Activated T-helper 1 cell treated with anti-CD3 and anti-CD28 coated beads, Interleukin-2, amount 50 U/mL, for 16 hours (primary cell): ENCODE measurements around the gene OTOGL.

ENCODE experiments used
- DNase-seq, 2 donors: peaks; one replicate each; pipeline ENCODE4 v3.0.0-alpha.2; 2020; ENCODE audit warnings: low read depth in 1 of 2, low spot score in 1 of 2

OTOGL gene

DNA sequence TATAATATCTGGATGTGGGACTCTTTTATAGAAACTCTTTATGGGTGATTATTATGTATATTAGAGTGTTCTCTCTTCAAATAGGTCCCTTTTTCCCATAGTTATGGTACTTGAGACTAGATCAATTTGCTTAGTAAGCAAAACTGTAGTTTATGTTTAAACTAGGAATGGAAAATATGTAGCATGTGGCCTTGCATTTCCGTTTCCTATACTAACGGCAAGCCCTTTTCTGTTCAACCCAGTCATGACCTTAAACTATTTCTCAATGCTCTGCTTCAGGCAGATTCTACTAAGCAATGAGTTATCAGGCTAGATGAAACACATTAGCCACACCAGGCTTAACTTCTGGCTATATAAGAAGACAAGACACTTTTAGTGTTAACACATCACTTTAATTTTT is 84.6 kb downstream of the OTOGL start:
- DNase-seq: no peak

DNA sequence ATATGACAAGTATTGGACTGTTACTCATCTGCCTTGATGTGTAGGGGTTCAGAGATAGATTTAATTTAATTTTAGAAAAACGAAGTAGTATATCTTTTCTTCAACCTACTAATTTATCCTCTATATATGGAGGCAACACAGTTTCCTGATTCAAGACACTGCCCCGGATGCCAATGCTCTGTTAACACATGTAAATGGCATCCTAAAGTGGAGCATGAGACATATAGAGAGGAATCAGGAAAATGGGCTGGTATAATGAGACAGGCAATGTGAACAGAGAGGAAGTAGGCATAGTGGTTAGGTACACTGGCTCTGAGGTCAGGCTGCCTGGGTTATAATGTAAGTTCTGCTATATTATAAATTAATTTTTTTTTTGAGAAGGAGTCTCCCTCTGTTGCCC is 85.6 kb downstream of the OTOGL start:
- no peak for DNase-seq

DNA sequence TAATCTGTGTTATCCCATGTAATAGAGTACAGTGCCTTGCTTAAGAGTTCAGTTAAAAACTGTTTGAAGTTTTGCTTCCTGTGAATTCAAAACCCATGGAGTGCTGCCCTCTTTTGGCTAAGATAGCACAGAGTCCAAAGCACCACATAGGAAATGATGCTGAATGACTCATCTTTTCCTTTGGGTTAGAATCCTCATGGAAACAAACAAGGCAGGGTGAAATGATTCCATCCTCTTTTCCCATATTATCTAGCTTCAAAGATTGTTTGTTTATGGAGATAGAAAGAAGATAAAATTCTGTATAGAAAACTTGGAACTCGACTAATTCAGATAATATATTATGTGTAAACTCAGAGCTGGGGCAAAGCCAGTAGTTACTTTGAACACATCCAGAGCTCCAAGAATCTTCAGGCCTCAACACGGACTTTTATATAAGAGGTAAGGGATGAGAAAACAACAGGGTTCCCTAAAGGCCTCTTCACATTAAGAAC is 87.4 kb downstream of the OTOGL start:
- DNase-seq: no peak

- no peak for DNase-seq
Measured at GRCh38 chr12:80187660-80188090, 88.3 kb downstream of the OTOGL start.

- DNase-seq: no peak
Measured at GRCh38 chr12:80188576-80188975, 89.2 kb downstream of the OTOGL start.

- DNase-seq: no peak
Measured at GRCh38 chr12:80189241-80189640, 89.9 kb downstream of the OTOGL start.

DNA sequence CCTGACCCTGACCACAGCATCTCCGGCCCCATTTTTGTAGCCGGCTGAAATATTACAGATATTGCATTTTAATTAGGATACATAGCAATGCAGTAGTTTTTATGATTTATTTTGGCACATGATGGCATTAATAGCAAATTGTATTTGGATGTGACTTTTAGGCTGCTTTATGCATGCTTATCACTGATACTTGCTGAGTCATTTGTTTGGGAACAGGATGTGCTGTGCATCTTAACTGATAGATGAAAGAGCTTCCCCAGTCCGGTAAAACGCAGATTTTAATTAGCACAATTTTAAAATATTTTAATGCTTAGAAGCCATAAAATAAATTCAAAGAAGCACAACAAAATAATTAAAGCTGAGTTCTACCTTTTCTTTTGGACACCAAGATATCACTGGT is 90.7 kb downstream of the OTOGL start:
- DNase-seq: no peak

DNA sequence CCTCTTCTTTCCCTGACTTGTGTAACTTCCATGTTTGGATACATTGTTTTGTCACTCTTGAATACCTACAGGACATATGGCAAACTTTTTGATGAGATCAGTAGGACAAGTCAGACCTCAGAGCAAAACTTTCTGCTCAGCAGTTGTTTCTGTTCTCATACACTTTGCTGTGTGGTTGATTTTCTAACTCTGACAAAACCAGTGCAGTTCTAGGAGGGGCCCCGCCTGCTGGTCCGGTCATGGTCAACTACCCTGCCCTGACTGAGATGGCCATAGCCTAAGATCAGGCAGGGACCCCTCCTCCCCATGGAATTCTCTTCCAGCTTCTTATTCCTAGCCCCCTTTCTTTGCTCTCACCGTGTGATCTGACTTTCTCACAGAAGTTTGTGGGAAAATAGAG is 92.8 kb downstream of the OTOGL start:
- DNase-seq: no peak

DNA sequence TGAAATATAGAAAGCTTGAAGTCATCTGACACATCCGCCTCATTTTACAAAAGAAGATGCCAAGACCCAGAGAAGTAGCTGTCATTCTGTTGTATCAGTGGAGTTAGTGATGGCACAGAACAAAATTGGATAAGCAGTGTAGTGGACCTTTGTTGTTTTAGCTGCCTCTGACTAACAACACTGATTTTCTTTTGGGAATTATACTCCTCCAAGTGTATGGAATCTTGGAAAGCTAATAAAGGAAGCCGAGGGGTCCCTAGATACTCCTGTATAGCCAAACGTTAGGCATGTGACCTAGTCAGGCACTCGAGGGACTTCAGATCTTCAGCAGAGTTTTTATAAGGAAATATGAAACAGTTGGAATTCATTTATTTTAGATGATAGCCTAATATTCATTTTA is 94.5 kb downstream of the OTOGL start:
- no peak for DNase-seq

- DNase-seq: no peak
Measured at GRCh38 chr12:80195074-80195726, 95.9 kb downstream of the OTOGL start.

DNA sequence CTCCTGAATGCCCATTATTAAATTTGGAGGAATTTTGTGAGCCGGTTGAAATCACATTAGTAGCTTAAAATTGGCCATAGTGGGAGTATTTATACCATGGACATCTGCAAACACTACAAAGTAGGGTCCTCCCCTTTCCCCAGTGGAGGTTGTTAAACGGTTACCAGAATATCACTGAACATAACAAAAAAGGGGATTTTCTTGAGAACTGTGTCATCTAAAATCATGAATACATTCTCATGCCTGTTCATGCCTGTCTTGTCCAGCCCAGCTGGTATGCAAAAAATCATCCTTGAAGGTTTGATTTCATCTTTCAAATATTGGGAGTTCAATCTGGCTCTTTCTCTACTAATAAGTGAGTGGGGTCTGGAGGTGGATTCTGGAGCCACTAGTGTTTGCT is 96.4 kb downstream of the OTOGL start:
- DNase-seq: no peak

- no peak for DNase-seq
Measured at GRCh38 chr12:80196419-80196818, 97.1 kb downstream of the OTOGL start.

DNA sequence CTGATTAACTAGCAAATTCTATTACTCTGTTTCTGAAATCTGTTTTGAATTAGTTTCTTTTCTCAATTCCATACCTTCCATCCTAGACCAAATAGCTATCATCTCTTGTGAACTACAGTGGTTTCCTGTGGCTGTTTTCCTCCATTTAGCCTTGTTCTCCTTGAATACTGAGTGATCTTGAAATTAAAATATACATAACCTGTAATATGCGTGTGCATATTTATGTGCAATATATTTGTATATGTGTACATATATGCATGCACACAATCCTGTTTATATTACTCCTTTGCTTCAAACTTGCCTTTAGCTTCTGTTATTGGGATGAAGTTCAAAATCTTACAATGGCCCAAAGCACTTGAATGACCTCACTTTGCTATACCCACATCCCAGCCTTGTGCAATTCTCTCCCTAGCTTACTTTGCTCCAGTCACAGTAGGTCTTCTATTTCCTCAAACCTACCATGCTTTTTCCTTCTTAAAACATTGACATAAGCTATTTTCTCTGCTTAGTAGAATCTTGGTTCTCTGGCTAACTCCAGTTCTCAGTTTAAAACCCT is 99.5 kb downstream of the OTOGL start:
- DNase-seq: no peak

DNA sequence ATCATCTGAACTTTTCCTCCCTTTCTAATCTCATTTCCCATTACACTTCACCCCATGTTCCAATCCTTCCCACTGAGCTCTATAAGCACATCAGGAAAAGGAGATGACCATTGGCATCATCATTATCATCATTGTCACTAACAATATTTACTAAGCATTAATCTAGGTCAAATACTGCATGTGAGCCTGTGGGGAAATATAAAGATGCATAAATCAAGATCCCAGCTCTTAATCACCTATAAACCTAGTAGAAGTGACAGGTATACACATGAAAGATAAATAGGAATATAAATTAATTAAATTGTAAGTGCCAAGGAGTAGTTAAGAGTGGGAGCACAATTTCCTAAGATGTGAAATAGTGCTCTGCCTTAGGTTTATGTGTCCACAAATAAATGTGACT is 100.6 kb downstream of the OTOGL start:
- no peak for DNase-seq

DNA sequence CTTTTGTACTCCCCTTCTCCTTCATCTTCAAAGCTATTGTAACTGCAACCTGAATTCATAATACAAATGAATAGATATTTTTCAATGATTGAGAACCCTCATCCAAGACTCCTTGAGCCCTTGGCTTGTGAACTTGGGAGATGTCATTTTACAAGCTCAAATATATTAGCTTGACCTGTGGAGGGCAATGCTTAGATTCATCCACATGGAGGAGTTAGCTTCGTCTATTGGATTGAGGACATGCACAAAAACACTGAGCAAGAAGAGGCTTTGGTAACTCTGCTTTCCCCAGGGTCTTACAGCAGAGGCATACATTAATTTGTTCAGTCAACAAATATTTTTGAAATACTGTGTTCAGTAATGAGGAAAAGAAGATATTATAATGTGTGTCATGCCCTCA is 101.1 kb downstream of the OTOGL start:
- no peak for DNase-seq

- no peak for DNase-seq
Measured at GRCh38 chr12:80201908-80202307, 102.6 kb downstream of the OTOGL start.

DNA sequence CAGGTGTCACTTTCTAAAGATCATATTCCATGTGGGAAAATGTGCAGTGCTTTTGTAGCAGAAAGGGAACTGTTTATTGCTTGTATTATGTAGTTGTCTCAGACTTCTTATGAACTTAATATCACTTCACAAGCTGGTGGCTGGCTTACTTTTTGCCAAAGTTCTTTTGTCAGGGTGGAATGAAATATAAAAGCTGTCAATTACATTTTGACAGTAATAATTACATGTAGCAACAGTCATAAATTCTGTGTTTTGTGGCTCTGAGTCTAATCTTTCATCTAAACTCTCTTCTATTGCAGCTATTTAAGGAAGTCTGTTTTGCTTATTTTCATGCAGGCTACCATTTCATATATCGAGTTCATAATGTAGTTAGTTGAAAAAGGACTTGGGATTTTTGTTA is 106.6 kb downstream of the OTOGL start:
- DNase-seq: no peak

- DNase-seq: no peak
Measured at GRCh38 chr12:80208071-80208470, 108.7 kb downstream of the OTOGL start.

DNA sequence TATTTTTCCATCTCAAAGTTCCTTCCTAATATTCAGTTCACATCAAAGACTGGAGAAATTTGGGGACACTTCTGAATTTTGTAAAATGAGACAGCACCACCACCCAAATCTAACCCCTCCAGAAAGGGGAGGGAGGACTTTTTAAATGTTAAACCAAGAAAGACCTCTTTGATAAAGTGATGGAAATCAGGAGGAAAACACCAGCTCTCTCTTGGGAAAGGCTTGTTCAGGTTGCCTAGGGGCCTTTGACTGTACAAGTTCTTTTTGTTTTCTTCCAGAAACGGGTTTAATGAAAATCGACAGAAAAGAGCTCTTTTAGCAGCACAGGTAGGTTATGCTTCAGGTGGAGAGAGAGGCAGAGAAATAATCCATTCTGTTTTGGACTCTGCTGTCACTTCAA is 112.3 kb downstream of the OTOGL start:
- DNase-seq: no peak

DNA sequence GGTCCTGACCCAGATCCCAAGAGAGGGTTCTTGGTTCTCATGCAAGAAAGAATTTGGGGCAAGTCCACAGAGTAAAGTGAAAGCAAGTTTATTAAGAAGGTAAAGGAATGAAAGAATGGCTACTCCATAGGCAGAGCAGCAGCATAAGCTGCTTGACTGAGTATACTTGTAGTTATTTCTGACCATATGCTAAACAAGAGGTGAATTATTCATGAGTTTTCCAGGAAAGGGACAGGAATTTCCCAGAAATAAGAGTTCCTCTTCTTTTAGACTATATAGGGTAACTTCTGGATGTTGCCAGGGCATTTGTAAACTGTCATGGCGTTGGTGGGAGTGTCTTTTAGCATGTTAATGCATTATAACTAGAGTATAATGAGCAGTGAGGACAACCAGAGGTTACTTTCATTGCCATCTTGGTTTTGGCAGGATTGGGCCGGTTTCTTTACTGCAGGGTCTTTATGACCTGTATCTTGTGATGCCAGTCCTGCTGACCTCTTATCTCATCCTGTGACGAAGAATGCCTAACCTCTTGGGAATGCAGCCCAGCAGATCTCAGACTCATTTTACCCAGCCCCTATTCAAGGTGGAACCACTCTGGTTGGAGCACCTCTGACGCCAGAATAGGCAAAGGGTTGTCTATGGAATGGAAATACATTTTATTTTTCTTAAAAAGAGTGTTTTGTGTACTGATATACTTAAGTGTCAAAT is 113.8 kb downstream of the OTOGL start:
- DNase-seq: no peak

DNA sequence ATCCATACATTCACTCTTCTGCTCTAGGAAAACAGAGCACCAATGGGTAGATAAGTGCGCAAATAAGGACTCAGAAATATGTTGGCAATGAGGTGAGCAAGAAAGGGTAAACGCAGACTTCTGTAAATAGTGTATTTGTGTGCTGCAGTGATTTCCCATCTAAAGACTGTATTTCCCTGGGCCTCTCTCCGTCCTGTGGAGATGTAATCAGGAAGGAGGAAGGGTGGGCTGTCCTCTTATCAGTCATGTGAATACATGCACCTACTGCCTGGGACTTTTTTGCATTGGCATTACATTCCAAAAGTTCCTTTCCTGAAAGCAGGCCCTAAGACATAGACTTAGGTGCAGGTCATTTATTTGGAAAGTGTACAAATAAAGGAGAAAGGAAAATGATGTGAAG is 114.5 kb downstream of the OTOGL start:
- DNase-seq: no peak

DNA sequence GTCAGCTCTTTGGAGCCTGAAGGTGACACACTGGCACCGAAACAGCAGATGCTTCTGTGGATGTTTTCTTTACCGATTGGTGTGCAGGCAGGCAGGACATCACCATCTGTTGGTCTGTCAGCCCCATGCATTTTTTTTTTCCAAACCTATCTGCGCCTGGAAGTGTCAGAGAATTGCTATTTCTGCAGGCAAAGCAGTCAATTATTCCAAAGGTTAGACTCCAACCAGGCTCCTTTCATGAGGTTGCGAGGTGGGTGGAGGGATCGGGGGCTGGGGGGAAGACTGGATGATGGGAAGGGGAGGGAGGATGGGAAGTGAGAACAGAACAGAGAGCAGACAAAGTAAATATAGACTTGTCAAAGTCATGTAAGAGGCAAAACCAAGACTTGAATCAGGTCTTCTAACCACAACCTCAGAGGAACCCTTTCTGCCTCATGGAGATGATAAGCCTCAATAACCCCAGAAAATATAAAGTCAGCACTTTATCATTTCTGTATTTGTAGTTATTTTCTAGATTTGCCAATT is 117.7 kb downstream of the OTOGL start:
- DNase-seq: no peak
